A549 (cell line): Measurements from ENCODE around the gene CDH22.

ENCODE experiments used
- CTCF ChIP-seq: fragments of >200 bp; sonication (Bioruptor Twin); formaldehyde crosslinking; IDR thresholded peaks from 3 replicates; pipeline ENCODE4 v1.5.1; 2016
- EP300 ChIP-seq, 2 experiments: fragments of >200 bp; sonication (Bioruptor Twin); formaldehyde crosslinking; IDR thresholded peaks; 2 replicates in 1 of 2; 3 replicates in 1 of 2; pipeline ENCODE4 v1.6.1; 2016 to 2017
- ESRRA ChIP-seq: fragments of 150-350 bp; IDR thresholded peaks from 2 replicates; pipeline ENCODE4 v1.6.1; 2014; ENCODE audit warnings: mild to moderate bottlenecking, low read length, borderline replicate concordance
- POLR2A ChIP-seq: IDR thresholded peaks from 2 replicates; pipeline ENCODE4 v1.6.1; 2012; ENCODE audit warnings: mild to moderate bottlenecking, low read length

- TF ChIP-seq CTCF, result no peak
- no peak for TF ChIP-seq POLR2A
- TF ChIP-seq ESRRA, result no peak
- no peak for TF ChIP-seq EP300 (IDR thresholded peaks at IDR 0.05)
Observed at GRCh38 chr20:46315311-46315710, 7.0 kb upstream of the CDH22 start.
